ENCODE data around the gene CCL4. TPM values are rescaled to one million over a fixed set of nuclear protein-coding genes. Genes with fewer than 3 reads are reported as not detected.

Gene CCL4
- total RNA-seq, 1 donor from 2014 or later: 11.9 TPM

Other genes starting within 250 kb of the CCL4 start
- gene HEATR9, start 234.9 kb upstream of the CCL4 start, total RNA-seq: 0.21 TPM
- 18.2 TPM for gene CCL5, start 223.5 kb upstream of the CCL4 start, total RNA-seq
- gene RDM1, start 173.1 kb upstream of the CCL4 start, total RNA-seq: not detected
- not detected for gene LYZL6, start 160.1 kb upstream of the CCL4 start, total RNA-seq
- gene CCL16, start 122.3 kb upstream of the CCL4 start, total RNA-seq: 0.50 TPM
- 20.7 TPM for gene CCL14, start 117.1 kb upstream of the CCL4 start, total RNA-seq
- gene CCL15, start 102.3 kb upstream of the CCL4 start, total RNA-seq: 0.50 TPM
- gene CCL23, start 85.9 kb upstream of the CCL4 start, total RNA-seq: 5.1 TPM
- 146 TPM for gene CCL18, start 39.6 kb upstream of the CCL4 start, total RNA-seq
- 8.5 TPM for gene CCL3, start 13.7 kb upstream of the CCL4 start, total RNA-seq
- gene TBC1D3B, start 72.8 kb downstream of the CCL4 start, total RNA-seq: 11.1 TPM
- 1.6 TPM for gene CCL3L1, start 92.9 kb downstream of the CCL4 start, total RNA-seq
- gene CCL4L2, start 107.2 kb downstream of the CCL4 start, total RNA-seq: 2.6 TPM
- 1.1 TPM for gene TBC1D3I, start 160.7 kb downstream of the CCL4 start, total RNA-seq
- not detected for gene TBC1D3G, start 220.1 kb downstream of the CCL4 start, total RNA-seq

Data from lower lobe of right lung (tissue), 1 donor.